ENCODE results near the gene KCNQ2. TPM values are rescaled to one million over a fixed set of nuclear protein-coding genes. Genes with fewer than 3 reads are reported as not detected.

Gene KCNQ2
- total and polyA plus RNA-seq, 10 of the 15 experiments (the other 5 are each of a cell fraction or from before 2014, with no cell fraction given) = 0.06 to 0.49 (median 0.26) TPM; not detected in 7

- H3K27ac ChIP-seq (ENCODE audit: control insufficient read depth, insufficient read depth) = no peak overlapping the region
- no peaks in the 10 kb centered on the region for H3K79me2 ChIP-seq (ENCODE audit: control insufficient read depth, insufficient read depth, low read length)
- no TSS peak for BruUV-seq (replicated peaks)
- H4K20me1 ChIP-seq (ENCODE audit: control insufficient read depth, insufficient read depth) = no peaks in the 10 kb centered on the region
- no peaks in the 10 kb centered on the region for H3K9me3 ChIP-seq (replicated peaks; ENCODE audit: control insufficient read depth, insufficient read depth, low read length)
- H3K4me2 ChIP-seq (ENCODE audit: control insufficient read depth, insufficient read depth) = no peak overlapping the region
- TF ChIP-seq RELB (IDR thresholded peaks at IDR 0.05; ENCODE audit: low read depth) = no peak
- no peak for TF ChIP-seq ZNF622 (IDR thresholded peaks at IDR 0.05)
- TF ChIP-seq NFYA (IDR thresholded peaks at IDR 0.05; ENCODE audit: borderline replicate concordance, low read depth, low read length) = no peak
- no peak for TF ChIP-seq FOXK2 (IDR thresholded peaks at IDR 0.05)
- TF ChIP-seq SMC3 (IDR thresholded peaks at IDR 0.05; ENCODE audit: borderline replicate concordance, low read length) = no peak
- TF ChIP-seq RAD51 (IDR thresholded peaks at IDR 0.05) = no peak
- H3K36me3 ChIP-seq (ENCODE audit: control insufficient read depth in 2 of 2, insufficient read depth in 2 of 2, low read length in 1 of 2) = no peaks in the 10 kb centered on the region
- RAD21 ChIA-PET (ENCODE audit: unreplicated experiment) = no interaction called here
- intact Hi-C loops (cut with micrococcal nuclease; ENCODE audit: unreplicated experiment) = no loop called here
- H3K27me3 ChIP-seq (replicated peaks in 1 of 2; ENCODE audit: control insufficient read depth in 2 of 2, insufficient read depth in 2 of 2, low read length in 1 of 2) = peaks cover 0 to 4% of the 10 kb centered on the region in 2 experiments; a peak in 2 of 4 replicates
- no peak overlapping the region for H3K9ac ChIP-seq (ENCODE audit: control insufficient read depth, insufficient read depth, low read length)
- no peak for FAIRE-seq
- POLR2A ChIA-PET = no interaction called here
- no peaks in the 10 kb centered on the region for H3K4me1 ChIP-seq (ENCODE audit: control insufficient read depth, insufficient read depth, low read length)
- DNase-seq (ENCODE audit: low read depth, low spot score) = no peak
- CTCF ChIA-PET = no interaction called here
- H2AFZ ChIP-seq (ENCODE audit: control insufficient read depth, low read depth, low read length) = no peak overlapping the region
- no peak for ATAC-seq
- in situ Hi-C loops (cut with MboI) = no loop called here
- 29% methylated on average over 20 of the region's 22 CpGs for WGBS (ENCODE audit: insufficient coverage, insufficient replicate concordance, low lambda C conversion rate, missing lambda C conversion rate)
- SMC1A ChIA-PET (ENCODE audit: uncharacterized antibody, unreplicated experiment) = no interaction called here
- no peak overlapping the region for H3K4me3 ChIP-seq
Observed at GRCh38 chr20:63463400-63464288, 8.8 kb downstream of the KCNQ2 start.
